Neural cell (in vitro differentiated cells): Measurements from ENCODE around the gene TSPAN33.

Experiments
- EP300 ChIP-seq: fragments of 450-650 bp; conservative IDR thresholded peaks from 2 replicates; pipeline ENCODE4 v1.6.1; 2014; ENCODE audit warnings: antibody characterized with exemption, mild to moderate bottlenecking, moderate library complexity; ENCODE audit not compliant: poor library complexity, severe bottlenecking
- EZH2 ChIP-seq: fragments of 200-600, 300-800 bp; shearing (Covaris generic), sonication (generic); IDR thresholded peaks from 2 replicates; pipeline ENCODE4 v1.6.1; 2014; ENCODE audit warnings: antibody characterized with exemption, low read length, borderline replicate concordance, mild to moderate bottlenecking; ENCODE audit not compliant: insufficient read depth, poor library complexity, severe bottlenecking
- POLR2AphosphoS5 ChIP-seq: IDR thresholded peaks from 2 replicates; pipeline ENCODE4 v1.6.1; 2012
- RAD21 ChIP-seq: fragments of 450-650 bp; conservative IDR thresholded peaks from 2 replicates; pipeline ENCODE4 v1.6.1; 2014; ENCODE audit warnings: antibody characterized with exemption, mild to moderate bottlenecking, moderate library complexity
- SMC3 ChIP-seq: fragments of 450-650 bp; conservative IDR thresholded peaks from 2 replicates; pipeline ENCODE4 v1.6.1; 2014; ENCODE audit warnings: antibody characterized with exemption, mild to moderate bottlenecking, moderate library complexity; ENCODE audit not compliant: poor library complexity
- TAF1 ChIP-seq: IDR thresholded peaks from 2 replicates; pipeline ENCODE4 v1.6.1; 2012; ENCODE audit warnings: low read depth
- TF ChIP-seq, protein P1 (sequence below): fragments of 450-650 bp; IDR thresholded peaks from 2 replicates; pipeline ENCODE4 v1.5.1; 2014; ENCODE audit warnings: antibody characterized with exemption, mild to moderate bottlenecking, moderate library complexity; ENCODE audit not compliant: poor library complexity, severe bottlenecking
- TF ChIP-seq, protein P2 (sequence below): IDR thresholded peaks from 2 replicates; pipeline ENCODE4 v1.6.1; 2012; ENCODE audit warnings: borderline replicate concordance

DNA sequence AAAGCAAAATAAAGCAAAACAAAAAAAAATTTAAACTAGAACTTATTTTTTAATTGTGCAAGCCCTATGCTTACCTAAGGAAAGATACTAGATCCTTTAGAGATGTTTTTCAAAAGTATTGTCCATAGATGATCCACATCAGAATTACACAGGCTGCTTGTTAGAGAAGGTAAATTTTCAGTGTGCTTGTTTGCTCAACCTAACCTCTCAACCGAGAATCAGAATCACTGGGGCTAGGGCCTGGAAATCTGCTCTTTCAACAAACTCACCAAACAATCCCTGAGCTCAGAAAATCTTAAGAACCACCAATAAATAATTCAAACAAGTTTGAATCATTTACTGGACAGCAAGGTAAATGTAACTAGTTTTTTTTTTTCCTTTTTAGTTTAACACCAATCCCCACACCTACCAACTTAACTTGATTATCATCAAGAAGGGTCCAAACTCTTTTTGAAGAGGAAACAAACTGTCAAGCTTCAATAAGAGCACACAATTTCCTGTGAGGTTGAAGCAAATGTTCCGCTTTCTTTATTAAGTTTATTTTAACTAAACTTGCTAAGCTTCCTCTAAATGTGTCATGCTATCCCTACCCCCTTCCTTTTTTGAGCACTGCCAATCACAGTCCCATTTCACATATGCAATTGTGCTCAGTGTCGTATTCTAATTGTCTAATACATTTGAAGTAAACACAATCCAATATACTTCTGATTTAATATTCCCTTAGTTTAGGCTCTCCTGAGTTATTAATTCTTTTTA, 7.4 kb upstream of the TSPAN33 start:
- TF ChIP-seq, protein P1, sequence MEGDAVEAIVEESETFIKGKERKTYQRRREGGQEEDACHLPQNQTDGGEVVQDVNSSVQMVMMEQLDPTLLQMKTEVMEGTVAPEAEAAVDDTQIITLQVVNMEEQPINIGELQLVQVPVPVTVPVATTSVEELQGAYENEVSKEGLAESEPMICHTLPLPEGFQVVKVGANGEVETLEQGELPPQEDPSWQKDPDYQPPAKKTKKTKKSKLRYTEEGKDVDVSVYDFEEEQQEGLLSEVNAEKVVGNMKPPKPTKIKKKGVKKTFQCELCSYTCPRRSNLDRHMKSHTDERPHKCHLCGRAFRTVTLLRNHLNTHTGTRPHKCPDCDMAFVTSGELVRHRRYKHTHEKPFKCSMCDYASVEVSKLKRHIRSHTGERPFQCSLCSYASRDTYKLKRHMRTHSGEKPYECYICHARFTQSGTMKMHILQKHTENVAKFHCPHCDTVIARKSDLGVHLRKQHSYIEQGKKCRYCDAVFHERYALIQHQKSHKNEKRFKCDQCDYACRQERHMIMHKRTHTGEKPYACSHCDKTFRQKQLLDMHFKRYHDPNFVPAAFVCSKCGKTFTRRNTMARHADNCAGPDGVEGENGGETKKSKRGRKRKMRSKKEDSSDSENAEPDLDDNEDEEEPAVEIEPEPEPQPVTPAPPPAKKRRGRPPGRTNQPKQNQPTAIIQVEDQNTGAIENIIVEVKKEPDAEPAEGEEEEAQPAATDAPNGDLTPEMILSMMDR = no peak
- TF ChIP-seq SMC3 (no peak), EP300 (no peak), EZH2 (no peak), POLR2AphosphoS5 (no peak), RAD21 (no peak), TAF1 (no peak)
- TF ChIP-seq, protein P2, sequence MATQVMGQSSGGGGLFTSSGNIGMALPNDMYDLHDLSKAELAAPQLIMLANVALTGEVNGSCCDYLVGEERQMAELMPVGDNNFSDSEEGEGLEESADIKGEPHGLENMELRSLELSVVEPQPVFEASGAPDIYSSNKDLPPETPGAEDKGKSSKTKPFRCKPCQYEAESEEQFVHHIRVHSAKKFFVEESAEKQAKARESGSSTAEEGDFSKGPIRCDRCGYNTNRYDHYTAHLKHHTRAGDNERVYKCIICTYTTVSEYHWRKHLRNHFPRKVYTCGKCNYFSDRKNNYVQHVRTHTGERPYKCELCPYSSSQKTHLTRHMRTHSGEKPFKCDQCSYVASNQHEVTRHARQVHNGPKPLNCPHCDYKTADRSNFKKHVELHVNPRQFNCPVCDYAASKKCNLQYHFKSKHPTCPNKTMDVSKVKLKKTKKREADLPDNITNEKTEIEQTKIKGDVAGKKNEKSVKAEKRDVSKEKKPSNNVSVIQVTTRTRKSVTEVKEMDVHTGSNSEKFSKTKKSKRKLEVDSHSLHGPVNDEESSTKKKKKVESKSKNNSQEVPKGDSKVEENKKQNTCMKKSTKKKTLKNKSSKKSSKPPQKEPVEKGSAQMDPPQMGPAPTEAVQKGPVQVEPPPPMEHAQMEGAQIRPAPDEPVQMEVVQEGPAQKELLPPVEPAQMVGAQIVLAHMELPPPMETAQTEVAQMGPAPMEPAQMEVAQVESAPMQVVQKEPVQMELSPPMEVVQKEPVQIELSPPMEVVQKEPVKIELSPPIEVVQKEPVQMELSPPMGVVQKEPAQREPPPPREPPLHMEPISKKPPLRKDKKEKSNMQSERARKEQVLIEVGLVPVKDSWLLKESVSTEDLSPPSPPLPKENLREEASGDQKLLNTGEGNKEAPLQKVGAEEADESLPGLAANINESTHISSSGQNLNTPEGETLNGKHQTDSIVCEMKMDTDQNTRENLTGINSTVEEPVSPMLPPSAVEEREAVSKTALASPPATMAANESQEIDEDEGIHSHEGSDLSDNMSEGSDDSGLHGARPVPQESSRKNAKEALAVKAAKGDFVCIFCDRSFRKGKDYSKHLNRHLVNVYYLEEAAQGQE = no peak
